ENCODE data around the gene GALNT13.

DNA sequence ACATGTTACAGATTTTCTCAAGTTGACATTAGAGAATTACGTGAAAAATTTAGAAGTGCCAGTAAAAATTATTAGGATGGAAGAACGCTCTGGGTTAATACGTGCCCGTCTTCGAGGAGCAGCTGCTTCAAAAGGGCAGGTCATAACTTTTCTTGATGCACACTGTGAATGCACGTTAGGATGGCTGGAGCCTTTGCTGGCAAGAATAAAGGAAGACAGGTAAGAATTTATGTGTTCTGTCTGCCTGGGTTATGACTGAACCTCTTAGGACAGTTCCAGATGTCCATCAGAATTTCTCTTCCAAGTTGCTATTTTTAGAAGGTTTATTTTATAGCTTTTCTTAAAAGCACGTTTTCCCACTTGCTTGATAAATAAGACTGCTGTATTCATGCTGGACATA, 371.0 kb downstream of the GALNT13 start:
- TF ChIP-seq CTCF (IDR thresholded peaks at IDR 0.05; ENCODE audit: low read depth, low read length), result no peak
- TF ChIP-seq EZH2phosphoT487 (IDR thresholded peaks at IDR 0.05; ENCODE audit: low read depth), result no peak

All from OCI-LY3 (cell line).